ENCODE measurements around the gene SAA1. TPM values are rescaled to one million over a fixed set of nuclear protein-coding genes. Genes with fewer than 3 reads are reported as not detected.

The SAA1 gene
- total and polyA plus RNA-seq, 2 donors (not counting 3 experiments of a cell fraction or from before 2014, with no cell fraction given) = not detected

- CTCF ChIA-PET = interaction anchor here (0.8 kb wide), 1 partner anchor 16 kb away, joined by 3 read pairs; no protein-coding TSS in a partner anchor
- Histone ChIP-seq H3K79me2 (ENCODE audit: control insufficient read depth, insufficient read depth, low read length) (no peaks in the 10 kb centered on the region), H3K9me1 (replicated peaks; ENCODE audit: control insufficient read depth, extremely low read depth, insufficient read depth, low read length) (no peaks in the 10 kb centered on the region), H3K27me3 (ENCODE audit: control insufficient read depth in 2 of 2, insufficient read depth in 2 of 2, low read length in 2 of 2) (no peaks in the 10 kb centered on the region), H3K27ac (ENCODE audit: insufficient read depth, low read depth, low read length) (no peak overlapping the region), H3K4me3 (replicated peaks in 1 of 3; ENCODE audit: insufficient read depth in 1 of 3, low read depth in 1 of 3, low read length in 3 of 3) (no peak overlapping the region), H4K20me1 (replicated peaks; ENCODE audit: control insufficient read depth, extremely low read depth, insufficient read depth, low read length) (no peaks in the 10 kb centered on the region), H2AFZ (ENCODE audit: low read depth, low read length) (no peak overlapping the region), H3K9ac (replicated peaks; ENCODE audit: extremely low read depth, insufficient read depth, low read length) (no peak overlapping the region), H3K4me2 (ENCODE audit: insufficient read depth, low read length) (no peak overlapping the region), H3K36me3 (ENCODE audit: control insufficient read depth in 2 of 2, extremely low read depth in 1 of 2, insufficient read depth in 2 of 2, low read length in 2 of 2) (no peaks in the 10 kb centered on the region), H3K4me1 (ENCODE audit: control insufficient read depth, extremely low read depth, insufficient read depth, low read length) (no peaks in the 10 kb centered on the region), H3K9me3 (replicated peaks; ENCODE audit: control insufficient read depth, insufficient read depth, low read length) (no peaks in the 10 kb centered on the region)
- POLR2A ChIA-PET = no interaction called here
- BruUV-seq (replicated peaks) = no TSS peak
- intact Hi-C loops (cut with micrococcal nuclease) (no loop called here), dilution Hi-C loops (cut with MboI; ENCODE audit: extremely low pct_ligation_motif_present, low sequenced_read_pairs) (no loop called here)
- FAIRE-seq (no peak), DNase-seq (ENCODE audit: low read depth, low spot score) (no peak)
- TF ChIP-seq FOS (IDR thresholded peaks at IDR 0.05; ENCODE audit: borderline replicate concordance, insufficient read depth, low read length) = no peak
- TF ChIP-seq JUN (IDR thresholded peaks at IDR 0.05; ENCODE audit: borderline replicate concordance, insufficient read depth, insufficient read length, low read depth) = no peak
- no peak for TF ChIP-seq EZH2 (IDR thresholded peaks at IDR 0.05; ENCODE audit: borderline replicate concordance, low read depth, low read length, severe bottlenecking)
- TF ChIP-seq POLR2A (IDR thresholded peaks at IDR 0.05; ENCODE audit: low read depth, low read length) = no peak
- TF ChIP-seq MYC (IDR thresholded peaks at IDR 0.05; ENCODE audit: low read depth, low read length) = no peak
- no peak for TF ChIP-seq GATA2 (IDR thresholded peaks at IDR 0.05; ENCODE audit: insufficient read depth, insufficient read length, low read depth, low read length)
- TF ChIP-seq CTCF (IDR thresholded peaks at IDR 0.05; ENCODE audit: extremely low read depth in 1 of 2, insufficient read depth in 1 of 2, low read depth in 1 of 2, low read length in 2 of 2) = no peak
- TF ChIP-seq POLR2AphosphoS5 (IDR thresholded peaks at IDR 0.05; ENCODE audit: insufficient read depth, low read depth, low read length) = no peak
- no peak for TF ChIP-seq MAX (IDR thresholded peaks at IDR 0.05; ENCODE audit: insufficient read depth, insufficient read length)
These were observed 6.8 kb upstream of the SAA1 start for GRCh38 chr11:18259259-18259658.
